Activated CD8-positive, alpha-beta memory T cell treated with anti-CD3 and anti-CD28 coated beads for 36 hours (primary cell): ENCODE data around the gene HBM. TPM values are rescaled to one million over a fixed set of nuclear protein-coding genes. Genes with fewer than 3 reads are reported as not detected.
"Not testable (repeated sequence)": the region's sequence is repeated elsewhere in the genome, so short reads cannot be mapped to it uniquely, and the experiment has no call there.

Experiments used
- CTCF ChIA-PET: fragments of 350-600 bp; sonication (Branson Sonifier 250); formaldehyde crosslinking; loops from one replicate; lab custom pipeline; 2021; ENCODE audit warnings: antibody characterized with exemption; lab: Charles Lee
- POLR2A ChIA-PET: fragments of 350-600 bp; sonication (Branson Sonifier 250); formaldehyde crosslinking; loops from one replicate; lab custom pipeline; 2021; ENCODE audit warnings: antibody characterized with exemption; lab: Charles Lee
- total RNA-seq, 2 experiments: library from RNA; stranded (reverse); gene quantifications; one replicate each; pipeline ENCODE4 v1.2.3, GENCODE V29; 2021

HBM gene
- total RNA-seq, 2 experiments from 2014 or later: not detected

GRCh38 chr16:203246-203645 lies 37.5 kb downstream of the HBM start:
- POLR2A ChIA-PET: interaction anchor here (0.5 kb wide), 1 partner anchor 385 kb away, joined by 6 read pairs; no protein-coding TSS in a partner anchor
- CTCF ChIA-PET: no interaction called here

DNA sequence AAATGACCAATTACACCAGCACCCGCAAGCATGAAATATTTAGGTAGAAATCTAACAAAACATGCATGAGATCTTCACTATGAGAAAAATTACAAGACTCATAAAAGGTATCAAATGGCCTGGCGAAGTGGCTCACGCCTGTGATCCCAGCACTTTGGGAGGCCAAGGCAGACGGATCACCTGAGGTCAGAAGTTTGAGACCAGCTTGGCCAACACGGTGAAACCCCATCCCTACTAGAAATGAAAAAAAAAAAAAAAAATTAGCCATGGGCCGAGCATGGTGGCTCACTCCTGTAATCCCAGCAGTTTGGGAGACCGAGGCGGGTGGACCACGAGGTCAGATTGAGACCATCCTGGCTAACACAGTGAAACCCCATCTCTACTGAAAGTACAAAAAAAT lies 38.3 kb downstream of the HBM start:
- POLR2A ChIA-PET: interaction anchor here (0.5 kb wide), 1 partner anchor 384 kb away, joined by 6 read pairs; no protein-coding TSS in a partner anchor
- CTCF ChIA-PET: interaction anchor here (0.6 kb wide), 1 partner anchor 20 kb away, joined by 6 read pairs; no protein-coding TSS in a partner anchor

DNA sequence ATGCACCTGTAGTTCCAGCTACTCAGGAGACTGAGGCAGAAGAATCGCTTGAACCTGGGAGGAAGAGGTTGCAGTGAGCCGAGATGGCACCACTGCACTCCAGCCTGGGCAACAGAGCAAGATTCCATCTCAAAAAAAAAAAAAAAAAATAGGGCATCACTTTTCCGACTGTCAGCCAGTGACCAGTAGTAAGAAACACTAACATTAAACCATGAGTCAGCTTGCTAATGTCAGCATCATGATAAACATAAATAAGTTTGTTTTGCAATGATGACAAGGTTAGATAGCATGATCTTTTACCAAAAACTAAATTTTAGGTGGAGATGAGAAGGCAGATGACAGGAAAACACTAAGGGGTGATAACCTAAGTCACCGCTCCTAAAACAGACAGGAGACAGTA lies 43.6 kb downstream of the HBM start:
- CTCF ChIA-PET, POLR2A ChIA-PET: not testable (repeated sequence)

DNA sequence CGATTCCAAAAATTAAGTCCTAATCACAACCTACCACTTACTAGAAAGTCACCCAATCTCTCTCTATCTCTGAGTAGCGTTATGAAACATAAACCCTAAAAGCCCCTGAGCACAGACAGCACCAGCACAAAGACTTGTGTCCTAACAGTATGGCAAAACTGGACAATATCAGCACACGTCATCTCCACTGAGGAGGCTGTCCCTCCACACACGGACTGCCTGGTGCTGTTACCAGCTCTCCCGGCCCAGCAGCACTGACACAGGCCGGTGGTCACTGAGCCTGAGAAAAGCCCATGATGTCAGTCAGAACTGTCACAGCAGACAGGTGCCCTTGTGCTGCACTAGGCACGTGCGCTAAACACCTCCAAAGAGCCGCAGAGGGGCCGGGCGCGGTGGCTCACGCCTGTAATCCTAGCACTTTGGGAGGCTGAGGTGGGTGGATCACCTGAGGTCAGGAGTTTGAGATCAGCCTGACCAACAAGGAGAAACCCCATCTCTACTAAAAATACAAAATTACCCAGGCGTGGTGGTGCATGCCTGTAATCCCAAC lies 45.9 kb downstream of the HBM start:
- POLR2A ChIA-PET, CTCF ChIA-PET: not testable (repeated sequence)

DNA sequence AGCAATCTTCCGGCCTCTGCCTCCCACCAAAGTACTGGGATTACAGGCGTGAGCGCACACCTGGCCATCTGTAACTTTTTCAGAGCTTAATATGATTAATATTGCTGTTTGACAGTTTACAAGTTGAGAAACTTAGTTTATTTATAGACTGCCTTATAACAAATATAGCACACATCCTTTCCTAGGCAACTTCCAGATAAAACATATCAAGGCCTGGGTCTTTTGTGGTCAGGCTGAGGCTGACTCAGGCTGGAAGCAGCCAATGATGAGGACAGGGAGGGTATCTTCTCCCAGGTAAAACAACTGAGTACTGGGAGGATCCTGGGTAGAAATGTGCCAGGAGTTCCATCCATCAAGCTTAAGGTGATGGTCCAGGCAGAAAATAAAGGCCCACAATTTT lies 47.2 kb downstream of the HBM start:
- CTCF ChIA-PET: interaction anchor here (0.5 kb wide), 1 partner anchor 15 kb away, joined by 3 read pairs; no protein-coding TSS in a partner anchor
- POLR2A ChIA-PET: no interaction called here

Other genes with a start within 250 kb of the HBM start
- 10 to 100 TPM; 63.0 to 63.6 TPM for gene POLR3K, start 112.4 kb upstream of the HBM start, total RNA-seq
- 100 to 1,000 TPM; 107 to 112 TPM for gene SNRNP25, start 112.2 kb upstream of the HBM start, total RNA-seq
- gene RHBDF1, start 93.3 kb upstream of the HBM start, total RNA-seq: under 1 TPM in 1 of 2 experiments, not detected in 1; 0.32 TPM
- gene MPG, start 87.8 kb upstream of the HBM start, total RNA-seq: 10 to 100 TPM; 53.6 to 56.8 TPM
- 10 to 100 TPM; 49.4 to 49.6 TPM for gene NPRL3, start 27.3 kb upstream of the HBM start, total RNA-seq
- not detected for gene HBZ, start 13.3 kb upstream of the HBM start, total RNA-seq
- gene HBA2, start 6.9 kb downstream of the HBM start, total RNA-seq: not detected
- gene HBA1, start 10.7 kb downstream of the HBM start, total RNA-seq: not detected
- gene HBQ1, start 14.5 kb downstream of the HBM start, total RNA-seq: 1 to 10 TPM in 1 of 2 experiments, not detected in 1; 1.3 TPM
- 10 to 100 TPM; 63.8 to 70.0 TPM for gene LUC7L, start 63.5 kb downstream of the HBM start, total RNA-seq
- 10 to 100 TPM; 20.6 to 21.8 TPM for gene FAM234A, start 68.8 kb downstream of the HBM start, total RNA-seq
- under 1 TPM in 1 of 2 experiments, not detected in 1; 0.08 TPM for gene RGS11, start 110.0 kb downstream of the HBM start, total RNA-seq
- not detected for gene ARHGDIG, start 114.6 kb downstream of the HBM start, total RNA-seq
- not detected for gene PDIA2, start 117.2 kb downstream of the HBM start, total RNA-seq
- 10 to 100 TPM; 24.7 to 25.6 TPM for gene AXIN1, start 186.7 kb downstream of the HBM start, total RNA-seq
- 10 to 100 TPM; 94.6 to 97.6 TPM for gene MRPL28, start 204.6 kb downstream of the HBM start, total RNA-seq
- gene PGAP6, start 216.0 kb downstream of the HBM start, total RNA-seq: 10 to 100 TPM; 33.9 to 36.9 TPM
- 10 to 100 TPM; 16.6 to 17.7 TPM for gene NME4, start 231.2 kb downstream of the HBM start, total RNA-seq
- 10 to 100 TPM in 1 of 2 experiments, 1 to 10 TPM in 1; 8.2 to 10.2 TPM for gene DECR2, start 235.9 kb downstream of the HBM start, total RNA-seq